ENCODE measurements around the gene C1QTNF5. TPM values are rescaled to one million over a fixed set of nuclear protein-coding genes. Genes with fewer than 3 reads are reported as not detected.

Gene C1QTNF5
- total and polyA plus RNA-seq, 2 experiments from 2014 or later = 13.7 to 18.0 TPM

DNA sequence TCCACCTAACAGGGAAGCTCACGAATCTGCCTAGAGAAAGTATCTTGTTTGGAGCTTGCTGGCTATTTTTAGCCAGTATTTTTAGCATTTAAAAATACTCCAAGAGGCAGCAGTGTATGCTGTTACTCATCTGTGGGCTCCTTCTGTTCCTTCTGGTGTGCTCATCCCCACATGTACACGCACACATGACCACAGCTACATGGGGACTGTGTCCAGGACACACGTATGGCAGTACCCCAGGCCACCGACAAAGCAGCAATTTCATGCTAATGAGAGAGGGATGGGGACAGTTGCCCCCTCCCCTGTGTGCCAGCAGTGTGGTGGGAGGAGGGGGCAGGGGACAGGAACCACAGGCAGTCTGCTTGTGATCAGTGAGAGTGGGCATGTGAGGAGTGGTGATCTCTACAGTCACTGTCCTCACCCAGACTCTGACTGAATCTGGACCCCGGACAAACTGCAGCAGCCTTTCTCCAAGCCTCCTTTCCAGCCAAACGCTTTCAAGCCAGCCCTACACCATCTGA, 24.4 kb upstream of the C1QTNF5 start:
- Histone ChIP-seq H3K4me2 (peak overlapping the region; percentile 88), H3K4me3 (no peak overlapping the region), H3K9me2 (replicated peaks; ENCODE audit: insufficient read depth) (no peaks in the 10 kb centered on the region), H2AFZ (no peak overlapping the region), H3K9me3 (ENCODE audit: low read depth) (no peaks in the 10 kb centered on the region), H3K4me1 (ENCODE audit: insufficient read depth) (peaks cover 73% of the 10 kb centered on the region), H3K27ac (no peak overlapping the region), H3K79me2 (no peaks in the 10 kb centered on the region), H3K27me3 (no peaks in the 10 kb centered on the region), H3K36me3 (replicated peaks; ENCODE audit: insufficient read depth, low read depth) (no peaks in the 10 kb centered on the region), H4K20me1 (ENCODE audit: insufficient read depth, poor library complexity, severe bottlenecking) (no peaks in the 10 kb centered on the region)
- TF ChIP-seq EZH2 (IDR thresholded peaks at IDR 0.05; ENCODE audit: borderline replicate concordance) (no peak), EZH2phosphoT487 (IDR thresholded peaks at IDR 0.05; ENCODE audit: low read depth, severe bottlenecking, unreplicated experiment) (no peak), CTCF (IDR thresholded peaks at IDR 0.05; ENCODE audit: poor library complexity) (no peak)
- no peak for DNase-seq (ENCODE audit: low spot score)
- WGBS (ENCODE audit: low lambda C conversion rate, missing lambda C conversion rate) = 85% methylated on average over 6 of the region's 6 CpGs

DNA sequence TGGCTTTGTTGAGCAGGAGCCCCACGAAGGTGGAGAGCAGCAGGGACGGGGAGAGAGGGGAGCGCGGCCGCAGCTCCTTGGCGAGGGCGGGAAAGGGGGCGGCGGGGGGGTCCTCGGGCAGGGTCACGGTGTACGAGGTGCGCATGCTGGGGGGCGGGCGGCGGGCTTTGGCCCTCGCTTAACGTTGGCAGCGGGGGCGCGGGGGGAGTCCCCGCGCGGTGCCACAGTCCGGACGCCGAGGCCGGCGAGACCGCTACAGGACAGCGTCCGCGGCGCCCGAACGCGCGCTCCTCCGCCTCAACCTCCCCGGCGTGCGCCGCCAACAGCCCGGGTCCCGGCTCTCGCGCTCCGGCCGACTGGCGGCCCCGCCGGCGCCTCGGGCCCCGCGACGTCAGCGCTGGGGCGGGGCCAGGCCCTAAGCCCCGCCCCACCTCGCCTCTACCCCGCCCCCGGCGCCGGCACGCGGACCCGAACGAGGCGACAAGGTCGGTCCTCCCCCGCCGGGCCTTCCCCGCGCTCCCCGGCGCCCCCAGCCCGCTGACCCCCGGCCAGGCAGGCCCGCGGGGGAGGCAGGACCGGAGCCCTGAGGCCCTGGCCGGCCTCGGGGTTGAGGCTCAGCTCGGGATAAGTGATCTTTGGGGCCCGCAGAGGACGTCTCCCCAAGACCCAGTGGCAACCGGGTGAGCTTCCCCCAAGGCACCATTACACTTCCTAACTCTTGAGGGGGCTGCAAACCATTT, 23.3 kb upstream of the C1QTNF5 start:
- no peaks in the 10 kb centered on the region for H3K36me3 ChIP-seq (replicated peaks; ENCODE audit: insufficient read depth, low read depth)
- TF ChIP-seq CTCF (IDR thresholded peaks at IDR 0.05; ENCODE audit: poor library complexity) = no peak
- TF ChIP-seq EZH2 (IDR thresholded peaks at IDR 0.05; ENCODE audit: borderline replicate concordance) = no peak
- no peak for TF ChIP-seq EZH2phosphoT487 (IDR thresholded peaks at IDR 0.05; ENCODE audit: low read depth, severe bottlenecking, unreplicated experiment)
- H2AFZ ChIP-seq = no peak overlapping the region
- no peaks in the 10 kb centered on the region for H3K9me3 ChIP-seq (ENCODE audit: low read depth)
- DNase-seq (ENCODE audit: low spot score) = peak; percentile 86
- H3K4me1 ChIP-seq (ENCODE audit: insufficient read depth) = peaks cover 62% of the 10 kb centered on the region
- H4K20me1 ChIP-seq (ENCODE audit: insufficient read depth, poor library complexity, severe bottlenecking) = no peaks in the 10 kb centered on the region
- 38% methylated on average over 7 of the region's 88 CpGs for WGBS (ENCODE audit: low lambda C conversion rate, missing lambda C conversion rate)
- H3K27me3 ChIP-seq = no peaks in the 10 kb centered on the region
- no peaks in the 10 kb centered on the region for H3K9me2 ChIP-seq (replicated peaks; ENCODE audit: insufficient read depth)
- peak overlapping the region; percentile 13 for H3K4me3 ChIP-seq
- no peaks in the 10 kb centered on the region for H3K79me2 ChIP-seq
- H3K4me2 ChIP-seq = peak overlapping the region; percentile 88
- H3K27ac ChIP-seq = no peak overlapping the region

DNA sequence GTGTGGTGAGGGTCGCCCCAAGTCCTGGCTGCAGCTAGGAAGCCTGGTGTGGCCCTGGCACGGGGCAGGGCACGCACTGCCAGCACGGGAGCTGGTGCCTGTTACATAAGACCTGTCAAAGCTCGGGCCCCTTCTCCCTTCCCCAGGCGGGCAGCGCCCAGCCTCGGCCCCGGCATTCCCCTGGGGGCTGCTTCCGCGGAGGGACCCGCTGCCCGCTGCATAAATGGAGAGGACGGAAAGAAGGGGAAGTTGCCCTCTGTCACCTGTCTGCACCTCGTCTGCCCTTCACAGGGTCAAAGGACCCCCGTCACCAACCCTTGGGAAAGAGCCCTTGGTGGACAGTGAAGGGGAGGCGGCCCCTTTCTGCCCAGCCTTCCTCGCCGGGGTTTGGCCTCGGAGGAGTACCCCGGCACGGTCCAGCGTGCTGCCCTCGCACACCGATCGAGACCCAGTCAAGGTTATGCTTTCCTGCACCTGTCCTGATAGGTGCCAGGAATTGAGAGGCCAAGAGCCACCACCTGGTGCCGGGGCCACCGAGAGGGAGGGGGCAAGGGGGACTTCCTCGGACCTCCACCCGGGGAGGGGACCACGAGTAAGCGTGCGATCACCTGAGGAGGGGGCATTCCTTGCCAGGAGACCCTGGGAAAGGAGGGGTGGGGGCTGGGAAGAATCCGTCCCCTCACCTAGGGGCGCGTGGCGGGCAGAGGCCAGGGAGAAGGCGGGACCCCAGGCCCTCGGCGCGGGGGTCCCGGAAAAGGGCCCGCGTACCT, 22.6 kb upstream of the C1QTNF5 start:
- H2AFZ ChIP-seq = no peak overlapping the region
- DNase-seq (ENCODE audit: low spot score) = no peak
- H3K4me3 ChIP-seq = peak overlapping the region; percentile 13
- peak overlapping the region; percentile 81 for H3K27ac ChIP-seq
- H3K27me3 ChIP-seq = no peaks in the 10 kb centered on the region
- WGBS (ENCODE audit: low lambda C conversion rate, missing lambda C conversion rate) = 81% methylated on average over 34 of the region's 44 CpGs
- peaks cover 54% of the 10 kb centered on the region for H3K4me1 ChIP-seq (ENCODE audit: insufficient read depth)
- no peaks in the 10 kb centered on the region for H3K79me2 ChIP-seq
- TF ChIP-seq EZH2phosphoT487 (IDR thresholded peaks at IDR 0.05; ENCODE audit: low read depth, severe bottlenecking, unreplicated experiment) (no peak), CTCF (IDR thresholded peaks at IDR 0.05; ENCODE audit: poor library complexity) (no peak), EZH2 (IDR thresholded peaks at IDR 0.05; ENCODE audit: borderline replicate concordance) (no peak)
- no peaks in the 10 kb centered on the region for H3K9me2 ChIP-seq (replicated peaks; ENCODE audit: insufficient read depth)
- no peaks in the 10 kb centered on the region for H4K20me1 ChIP-seq (ENCODE audit: insufficient read depth, poor library complexity, severe bottlenecking)
- H3K36me3 ChIP-seq (replicated peaks; ENCODE audit: insufficient read depth, low read depth) = no peaks in the 10 kb centered on the region
- peak overlapping the region; percentile 88 for H3K4me2 ChIP-seq
- H3K9me3 ChIP-seq (ENCODE audit: low read depth) = no peaks in the 10 kb centered on the region

Data from hepatocyte (in vitro differentiated cells).